GM18505 (cell line): Measurements from ENCODE around the gene GAS2L1.
A peak's percentile ranks its signal among the peaks of the same experiment; 100 is the strongest.

Source experiments
- ATAC-seq: cut with Tn5 transposase; IDR thresholded peaks from one replicate; pipeline ENCODE4 v1.9.1; 2021; ENCODE audit not compliant: unreplicated experiment
- POLR2A ChIP-seq: IDR thresholded peaks from 4 replicates; pipeline ENCODE4 v1.6.1; 2011; ENCODE audit warnings: borderline replicate concordance; ENCODE audit not compliant: insufficient read depth, insufficient read length; ENCODE audit errors: extremely low read depth

The GAS2L1 gene

GRCh38 chr22:29267858-29268510 is 38.5 kb upstream of the GAS2L1 start, which contains the start of the genes EWSR1 and RHBDD3:
EWSR1 (plus strand) TSS chr22:29268268; CDS start chr22:29268337, 69 bp downstream.
RHBDD3 (minus strand) TSS chr22:29267981; CDS start chr22:29265626, 2,355 bp downstream.
- ATAC-seq = peak; percentile 75
- TF ChIP-seq POLR2A = peak; percentile 88

- ATAC-seq = peak; percentile 16
- TF ChIP-seq POLR2A = no peak
These were observed 37.8 kb upstream of the GAS2L1 start for GRCh38 chr22:29268511-29269229.

- ATAC-seq = no peak
- TF ChIP-seq POLR2A = no peak
These were observed 37.2 kb upstream of the GAS2L1 start for GRCh38 chr22:29269230-29269604.

GRCh38 chr22:29269731-29270474 is 36.5 kb upstream of the GAS2L1 start:
- TF ChIP-seq POLR2A = no peak
- ATAC-seq = no peak

- no peak for ATAC-seq
- no peak for TF ChIP-seq POLR2A
These were observed 35.8 kb upstream of the GAS2L1 start for GRCh38 chr22:29270475-29271271.

GRCh38 chr22:29272624-29273023 is 33.8 kb upstream of the GAS2L1 start:
- TF ChIP-seq POLR2A = no peak
- no peak for ATAC-seq

- no peak for TF ChIP-seq POLR2A
- no peak for ATAC-seq
These were observed 31.3 kb upstream of the GAS2L1 start for GRCh38 chr22:29275167-29275566.

- ATAC-seq = no peak
- TF ChIP-seq POLR2A = no peak
These were observed 30.5 kb upstream of the GAS2L1 start for GRCh38 chr22:29275819-29276565.

- no peak for TF ChIP-seq POLR2A
- ATAC-seq = no peak
These were observed 28.5 kb upstream of the GAS2L1 start for GRCh38 chr22:29277927-29278326.

GRCh38 chr22:29284196-29284595 is 22.3 kb upstream of the GAS2L1 start:
- TF ChIP-seq POLR2A = no peak
- ATAC-seq = no peak

- no peak for TF ChIP-seq POLR2A
- ATAC-seq = no peak
These were observed 17.6 kb upstream of the GAS2L1 start for GRCh38 chr22:29288837-29289236.

- TF ChIP-seq POLR2A = no peak
- ATAC-seq = no peak
These were observed 16.4 kb upstream of the GAS2L1 start for GRCh38 chr22:29290061-29290460.
